GM18909 (cell line): Measurements from ENCODE around the gene ADAM15.
A peak's percentile ranks its signal among the peaks of the same experiment; 100 is the strongest.

Experiments used
- ATAC-seq: cut with Tn5 transposase; IDR thresholded peaks from one replicate; pipeline ENCODE4 v1.9.1; 2021; ENCODE audit warnings: mild to moderate bottlenecking; ENCODE audit not compliant: unreplicated experiment, poor library complexity

Gene ADAM15

GRCh38 chr1:155049651-155050559 lies 1.2 kb upstream of the ADAM15 start:
- ATAC-seq = no peak

GRCh38 chr1:155051342-155051776 lies 243 bp downstream of the ADAM15 start:
- peak; percentile 13 for ATAC-seq

- ATAC-seq = no peak
These were observed 772 bp downstream of the ADAM15 start for GRCh38 chr1:155051777-155052398.

GRCh38 chr1:155052439-155053395 lies 1.6 kb downstream of the ADAM15 start:
- no peak for ATAC-seq

- ATAC-seq = no peak
These were observed 2.5 kb downstream of the ADAM15 start for GRCh38 chr1:155053531-155054105.

- ATAC-seq = no peak
These were observed 6.0 kb downstream of the ADAM15 start for GRCh38 chr1:155057104-155057503.

GRCh38 chr1:155057788-155058211 lies 6.7 kb downstream of the ADAM15 start:
- no peak for ATAC-seq

GRCh38 chr1:155060736-155061135 lies 9.6 kb downstream of the ADAM15 start:
- ATAC-seq = no peak

GRCh38 chr1:155061381-155062150 lies 10.4 kb downstream of the ADAM15 start:
- peak; percentile 44 for ATAC-seq

GRCh38 chr1:155062151-155062686 lies 11.1 kb downstream of the ADAM15 start:
- no peak for ATAC-seq

- no peak for ATAC-seq
These were observed 11.7 kb downstream of the ADAM15 start for GRCh38 chr1:155062702-155063411.

GRCh38 chr1:155063550-155064110 lies 12.5 kb downstream of the ADAM15 start, which contains the start of gene EFNA4:
TSS of gene EFNA4 (plus strand) at chr1:155063740. CDS start at chr1:155063824, 84 bp downstream.
- ATAC-seq = peak; percentile 74

GRCh38 chr1:155064111-155064831 lies 13.2 kb downstream of the ADAM15 start:
- peak; percentile 1 for ATAC-seq

- ATAC-seq = no peak
These were observed 13.8 kb downstream of the ADAM15 start for GRCh38 chr1:155064832-155065429.

GRCh38 chr1:155066777-155067176 lies 15.7 kb downstream of the ADAM15 start:
- ATAC-seq = no peak

- no peak for ATAC-seq
These were observed 17.5 kb downstream of the ADAM15 start for GRCh38 chr1:155068599-155068998.

GRCh38 chr1:155069551-155070157 lies 18.5 kb downstream of the ADAM15 start:
- ATAC-seq = no peak
